ENCODE measurements around the gene KBTBD12.

KBTBD12 gene

GRCh38 chr3:127988770-127989557 is 73.9 kb downstream of the KBTBD12 start:
- no peak for DNase-seq

- no peak for DNase-seq
Measured at GRCh38 chr3:127990051-127990450, 75.0 kb downstream of the KBTBD12 start.

- DNase-seq: no peak
Measured at GRCh38 chr3:127990461-127990860, 75.4 kb downstream of the KBTBD12 start.

GRCh38 chr3:127991251-127991650 is 76.2 kb downstream of the KBTBD12 start:
- DNase-seq: no peak

- DNase-seq: no peak
Measured at GRCh38 chr3:127991681-127992080, 76.6 kb downstream of the KBTBD12 start.

- DNase-seq: no peak
Measured at GRCh38 chr3:127992127-127992526, 77.1 kb downstream of the KBTBD12 start.

- DNase-seq: no peak
Measured at GRCh38 chr3:127994011-127994410, 79.0 kb downstream of the KBTBD12 start.

GRCh38 chr3:127997016-127997415 is 82.0 kb downstream of the KBTBD12 start:
- no peak for DNase-seq

- no peak for DNase-seq
Measured at GRCh38 chr3:127997961-127998360, 82.9 kb downstream of the KBTBD12 start.

GRCh38 chr3:127998596-127998995 is 83.6 kb downstream of the KBTBD12 start:
- no peak for DNase-seq

GRCh38 chr3:127999509-128000106 is 84.6 kb downstream of the KBTBD12 start:
- no peak for DNase-seq

- DNase-seq: no peak
Measured at GRCh38 chr3:128001576-128001975, 86.5 kb downstream of the KBTBD12 start.

- DNase-seq: no peak
Measured at GRCh38 chr3:128004661-128005060, 89.6 kb downstream of the KBTBD12 start.

GRCh38 chr3:128006061-128007032 is 91.3 kb downstream of the KBTBD12 start:
- DNase-seq: no peak

- no peak for DNase-seq
Measured at GRCh38 chr3:128007033-128007424, 92.0 kb downstream of the KBTBD12 start.

GRCh38 chr3:128009952-128010846 is 95.2 kb downstream of the KBTBD12 start:
- no peak for DNase-seq

GRCh38 chr3:128011140-128011539 is 96.1 kb downstream of the KBTBD12 start:
- no peak for DNase-seq

- no peak for DNase-seq
Measured at GRCh38 chr3:128012050-128012449, 97.0 kb downstream of the KBTBD12 start.

GRCh38 chr3:128014548-128014947 is 99.5 kb downstream of the KBTBD12 start:
- DNase-seq: no peak

GRCh38 chr3:128016502-128016901 is 101.5 kb downstream of the KBTBD12 start:
- DNase-seq: no peak

GRCh38 chr3:128021768-128022372 is 106.8 kb downstream of the KBTBD12 start:
- no peak for DNase-seq

- DNase-seq: no peak
Measured at GRCh38 chr3:128033102-128033501, 118.1 kb downstream of the KBTBD12 start.

All from suppressor macrophage treated with lipopolysaccharide for 4 hours (primary cell).